Large intestine (tissue), 3 donors: ENCODE measurements around the gene PHF24. TPM values are rescaled to one million over a fixed set of nuclear protein-coding genes. Genes with fewer than 3 reads are reported as not detected.

ENCODE experiments used
- DNase-seq, 2 donors: peaks; one replicate each; pipeline versions ENCODE4 v3.0.0 to v3.0.0-alpha.2; 2013
- H3K27ac ChIP-seq: one replicate; pipeline ENCODE4 v1.5.1; 2013; ENCODE audit warnings: low read length
- H3K27me3 ChIP-seq: 2 replicates; pipeline ENCODE4 v1.6.1; 2013; ENCODE audit warnings: low read length; ENCODE audit not compliant: control insufficient read depth, insufficient read depth
- H3K36me3 ChIP-seq: 2 replicates; pipeline ENCODE4 v1.6.1; 2013; ENCODE audit warnings: low read length; ENCODE audit not compliant: control insufficient read depth, insufficient read depth
- H3K4me1 ChIP-seq: one replicate; pipeline ENCODE4 v1.6.1; 2013; ENCODE audit warnings: low read length; ENCODE audit not compliant: control insufficient read depth, insufficient read depth
- H3K4me3 ChIP-seq: one replicate; pipeline ENCODE4 v1.5.1; 2013; ENCODE audit warnings: low read length
- H3K9me3 ChIP-seq: one replicate; pipeline ENCODE4 v1.6.1; 2013; ENCODE audit warnings: mild to moderate bottlenecking, low read depth, low read length, moderate library complexity; ENCODE audit not compliant: control insufficient read depth
- WGBS: methylation state at CpG from one replicate; pipeline ENCODE4 v1.1.5; 2013; ENCODE audit warnings: low lambda C conversion rate; ENCODE audit not compliant: insufficient coverage; 5-methylcytosine and 5-hydroxymethylcytosine counted together
- polyA plus RNA-seq: library from polyadenylated mRNA; unstranded; fragments of 120-200 nt; gene quantifications from one replicate; pipeline ENCODE4 v1.2.1, GENCODE V29; 2013

Gene PHF24
- polyA plus RNA-seq, 1 donor: 1.6 TPM

DNA sequence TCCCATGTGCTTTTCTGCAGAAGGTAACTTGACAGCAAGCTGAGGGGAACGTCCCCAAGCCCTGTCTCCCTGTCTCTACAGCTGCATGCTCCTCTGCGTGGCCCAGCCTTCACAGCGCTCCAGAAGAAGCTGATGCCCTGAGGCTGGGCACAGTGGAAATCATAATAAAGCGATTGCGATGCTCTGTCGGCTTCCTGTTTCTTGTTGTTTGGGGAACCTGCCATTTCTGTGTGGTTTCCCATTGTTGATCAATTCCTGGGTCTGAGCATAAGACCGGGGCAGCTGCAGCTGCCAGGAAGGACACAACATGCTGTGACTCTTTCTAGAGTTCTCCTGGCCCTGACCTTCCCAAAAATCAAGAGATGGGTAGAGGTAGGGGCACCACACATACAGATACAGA is 24.3 kb downstream of the PHF24 start:
- WGBS: no CpG with 5 or more reads among the region's 7 CpGs
- no peaks in the 10 kb centered on the region for H3K36me3 ChIP-seq
- H3K4me1 ChIP-seq: no peaks in the 10 kb centered on the region

DNA sequence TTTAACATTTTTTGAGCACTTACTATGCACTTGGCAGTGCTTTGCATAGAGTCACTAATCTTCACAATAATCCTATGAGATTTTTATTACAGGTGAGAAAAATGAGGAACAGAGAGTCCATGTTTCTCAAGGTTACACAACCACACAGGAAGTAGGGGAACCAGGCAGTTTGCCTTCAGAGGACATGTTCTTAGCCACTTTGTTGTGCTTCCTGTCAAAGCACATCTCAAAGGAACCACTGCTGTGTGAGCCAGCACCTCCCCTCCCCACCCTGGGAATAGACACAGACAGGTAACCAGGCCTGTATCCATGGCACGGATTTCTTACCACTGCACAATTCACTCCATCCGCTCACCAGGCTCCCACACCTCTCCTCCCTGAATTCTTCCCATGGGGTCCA is 25.1 kb downstream of the PHF24 start:
- no CpG with 5 or more reads among the region's 2 CpGs for WGBS
- Histone ChIP-seq H3K4me1 (no peaks in the 10 kb centered on the region), H3K36me3 (no peaks in the 10 kb centered on the region), H3K27me3 (peaks cover 9% of the 10 kb centered on the region), H3K27ac (no peak overlapping the region), H3K9me3 (no peaks in the 10 kb centered on the region), H3K4me3 (no peak overlapping the region)
- no peak for DNase-seq

More for the DNA sequence above, 24.3 kb downstream of the PHF24 start:
- Histone ChIP-seq H3K27ac (no peak overlapping the region), H3K4me3 (no peak overlapping the region), H3K9me3 (no peaks in the 10 kb centered on the region), H3K27me3 (peaks cover 11% of the 10 kb centered on the region)
- no peak for DNase-seq

DNA sequence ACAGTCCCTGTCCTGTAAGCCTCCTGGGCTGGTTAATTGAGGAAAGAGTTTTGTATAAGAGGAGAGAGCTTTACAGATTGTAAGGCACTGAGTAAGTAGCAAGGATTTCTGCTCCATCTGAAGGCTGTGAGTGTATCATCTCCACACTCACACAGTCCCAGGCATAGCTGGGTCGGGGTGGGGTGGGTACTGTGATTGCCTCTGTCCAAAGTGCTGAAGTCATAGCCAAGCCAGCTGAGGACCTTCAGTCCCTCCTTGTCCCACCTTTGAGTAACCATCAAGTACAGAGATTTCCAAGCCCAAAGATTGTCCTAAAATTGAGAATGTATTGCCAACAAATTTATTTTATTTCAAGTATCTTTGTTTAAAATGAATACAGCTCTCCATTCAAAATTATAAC is 26.0 kb downstream of the PHF24 start:
- no peaks in the 10 kb centered on the region for H3K9me3 ChIP-seq
- H3K27ac ChIP-seq: no peak overlapping the region
- no CpG with 5 or more reads among the region's 1 CpG for WGBS
- no peak overlapping the region for H3K4me3 ChIP-seq
- H3K36me3 ChIP-seq: no peaks in the 10 kb centered on the region
- peak in 1 of 2 donors; percentile 40 for DNase-seq
- peaks cover 2% of the 10 kb centered on the region for H3K4me1 ChIP-seq
- H3K27me3 ChIP-seq: peaks cover 11% of the 10 kb centered on the region

DNA sequence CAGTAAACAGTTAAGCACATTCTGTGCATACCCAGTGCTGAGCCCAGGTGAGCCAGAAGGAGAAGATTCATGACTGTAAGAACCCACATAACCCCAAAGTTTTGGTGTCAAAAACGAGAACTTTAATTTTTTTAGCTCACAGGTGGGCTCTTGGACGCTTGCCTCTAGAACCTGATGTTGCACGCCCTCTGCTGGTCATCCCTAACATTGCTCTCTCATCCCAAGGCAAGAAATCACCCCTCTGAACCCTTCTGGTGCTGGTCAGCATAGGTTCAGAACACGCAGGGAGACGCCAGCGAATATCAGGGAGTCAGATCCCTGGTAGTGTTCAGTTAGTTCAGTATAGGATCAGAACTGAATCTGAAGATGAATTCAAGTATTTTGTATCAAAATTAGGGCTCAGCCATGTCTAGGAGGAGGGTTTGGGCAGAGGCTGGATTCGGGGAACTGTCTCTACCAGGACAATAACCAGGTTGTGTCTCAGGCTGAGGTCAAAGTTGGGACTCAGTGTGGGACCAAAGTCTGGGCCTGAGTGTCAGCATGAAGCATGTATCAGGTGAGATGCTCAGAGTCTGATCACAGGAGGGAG is 27.3 kb downstream of the PHF24 start:
- WGBS: 80% methylated on average over 1 of the region's 7 CpGs

DNA sequence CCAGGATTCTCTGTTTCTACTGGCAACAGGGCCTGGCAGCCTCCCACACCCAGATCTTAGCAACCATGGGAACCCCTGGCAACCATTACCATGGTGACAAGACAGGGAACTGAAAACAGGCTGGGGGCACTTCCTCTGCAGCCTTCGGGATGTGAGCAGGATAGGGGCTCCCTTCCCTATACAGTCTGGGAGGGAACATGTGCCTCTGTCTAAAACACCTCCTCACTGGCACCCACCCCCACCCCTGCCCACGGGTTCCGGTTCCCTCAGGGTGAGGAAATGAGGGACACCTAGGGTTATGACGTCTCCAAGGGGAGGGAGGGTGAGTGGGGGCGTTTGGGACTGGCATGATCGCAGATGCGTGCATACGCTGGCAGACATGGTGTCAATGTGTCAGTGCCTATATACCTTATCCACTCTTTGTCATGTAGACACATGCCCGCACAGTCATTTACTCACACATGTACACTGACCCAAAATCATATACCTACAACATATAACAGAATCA is 28.5 kb downstream of the PHF24 start:
- no peaks in the 10 kb centered on the region for H3K36me3 ChIP-seq
- no peak overlapping the region for H3K4me3 ChIP-seq
- WGBS: no CpG with 5 or more reads among the region's 9 CpGs
- DNase-seq: peak in 1 of 2 donors; percentile 37
- peaks cover 12% of the 10 kb centered on the region for H3K27me3 ChIP-seq
- no peak overlapping the region for H3K27ac ChIP-seq
- H3K4me1 ChIP-seq: peaks cover 6% of the 10 kb centered on the region
- peaks cover 3% of the 10 kb centered on the region for H3K9me3 ChIP-seq

More for the DNA sequence above, 27.3 kb downstream of the PHF24 start:
- no peak overlapping the region for H3K27ac ChIP-seq
- H3K27me3 ChIP-seq: peaks cover 11% of the 10 kb centered on the region
- no peak overlapping the region for H3K4me3 ChIP-seq
- H3K4me1 ChIP-seq: peaks cover 4% of the 10 kb centered on the region
- DNase-seq: peak; percentile 42 to 53
- no peaks in the 10 kb centered on the region for H3K36me3 ChIP-seq
- peaks cover 2% of the 10 kb centered on the region for H3K9me3 ChIP-seq

DNA sequence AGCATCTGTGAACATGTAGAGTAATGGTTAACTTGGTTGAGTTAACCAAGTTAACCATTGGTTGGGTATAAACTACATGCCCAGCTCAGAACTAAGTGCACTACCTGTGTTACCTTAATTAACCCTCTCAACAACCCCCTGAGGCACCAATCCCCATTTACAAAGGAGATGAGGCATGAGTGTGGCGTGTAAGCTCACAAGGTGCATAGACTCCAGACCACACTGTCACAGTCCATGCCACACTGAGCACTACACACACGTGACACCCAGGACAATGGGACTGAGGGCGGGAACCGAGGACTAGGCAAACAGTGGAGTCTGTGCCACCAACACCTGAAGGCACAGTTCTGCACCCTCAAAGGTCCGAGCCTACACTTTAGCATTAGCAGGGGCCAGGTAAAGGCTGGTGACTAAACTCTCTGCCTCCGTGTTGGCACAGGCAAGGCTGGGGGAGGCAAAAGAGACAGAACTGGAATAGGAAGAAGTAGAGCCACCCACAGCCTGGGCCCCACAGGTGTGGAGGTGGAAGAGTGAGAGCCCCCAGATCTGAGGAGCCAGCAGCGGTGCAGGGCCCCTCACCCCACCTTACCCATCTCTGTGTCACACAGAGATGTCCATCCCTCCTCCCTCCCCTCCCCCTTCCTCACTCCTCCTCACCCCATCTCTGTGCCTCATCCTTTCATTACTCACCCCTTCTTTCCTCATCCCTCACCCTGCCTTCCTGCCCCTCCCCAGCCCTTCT is 29.2 kb downstream of the PHF24 start:
- H3K4me1 ChIP-seq: peaks cover 6% of the 10 kb centered on the region
- H3K4me3 ChIP-seq: no peak overlapping the region
- peaks cover 3% of the 10 kb centered on the region for H3K9me3 ChIP-seq
- H3K36me3 ChIP-seq: no peaks in the 10 kb centered on the region
- no peak for DNase-seq
- H3K27ac ChIP-seq: no peak overlapping the region
- WGBS: no CpG with 5 or more reads among the region's 7 CpGs
- peaks cover 12% of the 10 kb centered on the region for H3K27me3 ChIP-seq

DNA sequence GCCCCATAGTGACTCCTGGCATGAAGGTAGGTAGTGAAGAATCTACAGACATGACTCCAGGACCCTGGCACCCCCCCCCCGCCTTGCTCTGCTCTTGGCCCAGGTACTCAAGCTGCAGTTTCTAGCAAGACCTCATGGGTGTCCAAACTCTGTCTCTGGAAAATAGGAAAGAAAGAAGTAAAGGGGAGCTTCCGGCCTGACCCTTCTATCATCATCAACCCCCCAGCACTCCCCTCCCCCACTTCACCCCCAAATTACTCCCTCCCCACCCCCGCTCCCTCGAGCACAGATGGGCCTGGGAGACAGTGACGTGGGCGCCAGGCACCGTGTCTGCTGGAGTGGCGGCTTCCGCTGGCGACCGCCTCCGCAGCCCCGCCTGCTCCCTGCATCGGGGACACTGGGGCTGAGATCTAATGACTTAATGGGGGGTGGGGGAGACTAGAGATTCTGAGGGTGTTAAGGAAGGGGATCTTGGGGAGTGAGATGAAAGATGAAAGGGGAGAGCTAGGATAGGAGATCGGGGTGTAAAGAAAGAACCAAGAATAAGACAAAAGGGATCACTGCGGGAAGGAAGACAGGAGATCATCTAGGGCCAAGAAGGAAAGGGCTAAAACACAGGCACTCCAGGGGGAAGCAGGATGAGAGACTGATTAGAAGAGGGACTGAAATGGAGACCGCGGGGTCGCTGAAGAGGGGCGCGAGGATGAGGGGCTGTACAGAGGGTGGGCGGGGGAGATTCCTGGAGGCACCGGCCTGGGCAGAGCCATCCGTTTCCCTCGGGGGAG is 30.3 kb downstream of the PHF24 start:
- Histone ChIP-seq H3K27me3 (peaks cover 12% of the 10 kb centered on the region), H3K4me3 (peak overlapping the region; percentile 54), H3K36me3 (no peaks in the 10 kb centered on the region), H3K27ac (peak overlapping the region; percentile 67), H3K9me3 (peaks cover 3% of the 10 kb centered on the region), H3K4me1 (peaks cover 6% of the 10 kb centered on the region)
- WGBS: 8% methylated on average over 5 of the region's 25 CpGs
- peak in 1 of 2 donors; percentile 43 for DNase-seq

DNA sequence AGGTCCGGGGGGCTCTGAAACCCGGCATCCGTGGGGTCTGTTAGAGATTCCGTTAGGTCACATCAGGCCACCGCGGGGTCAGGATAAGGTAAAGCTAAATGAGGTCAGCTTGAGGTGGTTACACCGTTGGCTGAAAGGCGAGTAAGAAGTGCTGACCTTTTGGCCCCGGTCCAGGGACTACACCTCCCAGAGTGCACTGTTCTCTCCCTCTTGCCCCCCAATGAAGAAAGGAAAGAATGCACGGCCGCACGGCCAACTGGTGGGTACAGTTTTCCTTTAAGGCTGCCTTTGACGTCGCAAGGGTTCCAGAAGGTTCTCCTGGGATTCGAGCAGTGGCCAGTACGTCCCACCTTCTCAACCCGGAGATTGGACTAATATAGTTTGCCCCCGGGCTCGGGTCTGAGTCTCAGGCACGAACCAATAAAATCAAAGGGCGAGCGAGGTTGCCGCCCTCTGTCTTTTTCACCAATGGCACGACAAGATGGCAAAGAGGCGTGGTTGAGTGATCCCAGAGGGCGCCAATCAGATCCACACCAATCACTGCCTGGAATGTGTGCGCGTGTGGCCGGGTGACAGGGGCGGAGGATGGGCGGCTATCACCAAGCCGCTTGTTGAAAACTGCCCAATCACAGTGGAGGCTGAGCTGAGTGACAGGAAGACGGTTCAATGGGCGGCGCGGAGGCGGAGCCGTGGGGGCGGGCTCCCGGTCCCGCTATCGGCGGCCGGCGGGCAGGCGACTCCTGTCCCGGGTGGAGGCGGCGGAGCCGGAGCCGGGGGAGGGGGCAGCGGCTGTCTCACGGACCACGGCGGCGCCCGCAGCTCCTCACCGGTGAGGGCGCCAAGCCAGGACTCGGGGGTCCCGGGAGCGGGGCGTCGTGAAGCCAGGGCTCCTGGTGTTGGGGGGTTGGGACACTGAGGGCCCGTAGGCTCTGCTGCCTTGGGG is 31.2 kb downstream of the PHF24 start, which contains the start of gene DNAJB5:
TSS of gene DNAJB5 (plus strand) at position 743 of the 943 bp plus-strand sequence. CDS start 886 bp downstream, outside the sequence.
- Histone ChIP-seq H3K27me3 (peaks cover 12% of the 10 kb centered on the region), H3K9me3 (peaks cover 3% of the 10 kb centered on the region), H3K27ac (peak within 1 kb of the TSS; percentile 69), H3K36me3 (no peaks in the 10 kb centered on the region), H3K4me3 (peak within 1 kb of the TSS; percentile 72), H3K4me1 (peaks cover 12% of the 10 kb centered on the region)
- WGBS: no CpG with 5 or more reads among the region's 65 CpGs
- peak; percentile 99 to 100 for DNase-seq

DNA sequence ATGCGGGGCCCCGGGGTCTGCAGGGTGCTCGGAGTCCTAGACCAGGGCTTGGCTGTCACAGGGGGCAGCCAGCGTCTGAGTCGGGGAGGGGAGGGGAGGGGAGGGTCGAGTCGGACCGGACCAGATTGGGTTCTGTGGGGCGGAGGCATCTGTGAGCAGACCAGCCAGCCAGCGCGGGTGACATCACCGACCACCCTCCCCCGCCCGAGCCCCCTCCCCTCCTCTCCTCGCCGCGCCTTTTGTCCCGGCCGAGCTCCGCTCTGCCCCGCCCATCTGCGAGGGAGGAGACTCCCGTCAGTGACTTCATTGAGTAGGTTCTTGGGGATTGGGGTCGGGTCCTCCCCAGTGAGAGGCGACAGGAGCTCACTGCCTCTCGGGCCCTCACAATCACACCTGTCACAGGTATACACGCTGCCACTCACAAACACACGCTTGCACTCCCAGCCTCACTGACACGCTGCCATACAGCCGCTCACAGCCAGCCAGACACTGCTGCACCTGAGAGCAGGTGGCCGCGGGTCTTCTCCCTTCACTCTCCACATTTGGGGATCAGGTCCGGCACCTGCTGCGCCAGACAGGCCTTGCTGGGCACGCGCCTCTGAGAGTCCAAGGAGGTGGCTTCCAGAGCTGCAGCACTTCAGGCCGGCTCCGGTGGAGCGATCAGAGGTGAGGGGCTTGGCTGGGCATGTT is 32.0 kb downstream of the PHF24 start:
- peak overlapping the region; percentile 72 for H3K4me3 ChIP-seq
- no CpG with 5 or more reads among the region's 39 CpGs for WGBS
- peak; percentile 64 to 74 for DNase-seq
- no peaks in the 10 kb centered on the region for H3K36me3 ChIP-seq
- peaks cover 20% of the 10 kb centered on the region for H3K4me1 ChIP-seq
- H3K27me3 ChIP-seq: peaks cover 12% of the 10 kb centered on the region
- H3K27ac ChIP-seq: peak overlapping the region; percentile 69
- H3K9me3 ChIP-seq: peaks cover 3% of the 10 kb centered on the region
